GM06990 (cell line): ENCODE measurements around the gene SMARCD3.

ENCODE experiments used
- DNase-seq: peaks from one replicate; pipeline ENCODE4 v3.0.0-alpha.2; 2011; ENCODE audit not compliant: insufficient read length; ENCODE audit errors: extremely low read depth
- H3K27me3 ChIP-seq: replicated peaks from 2 replicates; pipeline ENCODE4 v1.6.0; 2011; ENCODE audit warnings: low read length; ENCODE audit not compliant: control insufficient read depth, insufficient read depth
- H3K36me3 ChIP-seq: 2 replicates; pipeline ENCODE4 v1.5.1; 2011; ENCODE audit warnings: low read length; ENCODE audit not compliant: control insufficient read depth, insufficient read depth
- H3K4me3 ChIP-seq: replicated peaks from 2 replicates; pipeline ENCODE4 v1.5.1; 2011; ENCODE audit warnings: low read depth, mild to moderate bottlenecking, control low read depth, low read length
- TF ChIP-seq, protein P1 (sequence below): IDR thresholded peaks from 2 replicates; pipeline ENCODE4 v1.5.1; 2011; ENCODE audit warnings: low read length, control low read depth, mild to moderate bottlenecking, inconsistent platforms; ENCODE audit not compliant: insufficient read depth, poor library complexity, severe bottlenecking

Gene SMARCD3

DNA sequence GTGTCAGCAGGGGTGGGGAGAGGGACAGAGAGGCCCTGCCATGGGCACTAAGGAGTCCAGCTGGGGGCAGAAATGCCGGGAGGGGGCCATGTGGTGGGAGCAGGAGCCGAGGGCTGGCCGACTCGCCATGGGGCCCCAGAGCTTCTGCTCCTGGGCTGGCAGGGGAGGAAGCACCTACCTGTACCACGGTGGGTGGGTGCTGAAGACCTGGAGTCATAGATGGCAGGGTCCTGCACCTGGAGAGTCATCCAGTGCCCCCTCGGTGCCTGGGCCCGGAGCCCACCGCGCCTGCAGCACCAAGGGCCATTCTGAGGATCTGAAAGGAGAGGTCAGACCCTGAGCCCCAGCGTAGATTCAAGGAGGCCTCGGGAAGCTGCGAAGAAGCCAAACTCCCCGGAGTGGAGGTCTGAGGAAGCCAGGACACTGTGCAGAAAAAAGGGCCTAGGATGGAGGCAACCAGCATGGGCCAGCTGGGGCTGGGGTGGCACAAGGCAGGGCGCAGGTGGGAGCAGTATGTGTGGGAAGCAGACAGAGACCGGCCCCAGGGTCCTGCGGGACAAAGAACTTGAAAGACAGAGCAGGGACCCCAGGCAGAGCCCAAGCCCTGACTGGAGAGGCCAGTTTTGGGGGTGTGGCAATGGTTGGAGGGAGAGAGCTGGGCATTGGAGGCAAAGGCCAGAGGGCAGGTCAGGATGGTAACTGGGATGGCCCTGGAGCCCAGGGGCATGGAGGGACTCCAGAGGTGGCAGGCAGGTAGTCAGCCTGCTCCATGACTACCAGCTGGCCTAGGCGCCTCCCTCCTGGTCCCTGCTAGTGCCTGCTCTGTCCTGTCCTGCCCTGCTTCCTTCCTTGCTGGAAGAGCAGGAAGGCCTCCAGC, 26.7 kb upstream of the SMARCD3 start:
- Histone ChIP-seq H3K27me3 (peaks cover 2% of the 10 kb centered on the region), H3K4me3 (no peak overlapping the region), H3K36me3 (no peaks in the 10 kb centered on the region)
- TF ChIP-seq, protein P1, sequence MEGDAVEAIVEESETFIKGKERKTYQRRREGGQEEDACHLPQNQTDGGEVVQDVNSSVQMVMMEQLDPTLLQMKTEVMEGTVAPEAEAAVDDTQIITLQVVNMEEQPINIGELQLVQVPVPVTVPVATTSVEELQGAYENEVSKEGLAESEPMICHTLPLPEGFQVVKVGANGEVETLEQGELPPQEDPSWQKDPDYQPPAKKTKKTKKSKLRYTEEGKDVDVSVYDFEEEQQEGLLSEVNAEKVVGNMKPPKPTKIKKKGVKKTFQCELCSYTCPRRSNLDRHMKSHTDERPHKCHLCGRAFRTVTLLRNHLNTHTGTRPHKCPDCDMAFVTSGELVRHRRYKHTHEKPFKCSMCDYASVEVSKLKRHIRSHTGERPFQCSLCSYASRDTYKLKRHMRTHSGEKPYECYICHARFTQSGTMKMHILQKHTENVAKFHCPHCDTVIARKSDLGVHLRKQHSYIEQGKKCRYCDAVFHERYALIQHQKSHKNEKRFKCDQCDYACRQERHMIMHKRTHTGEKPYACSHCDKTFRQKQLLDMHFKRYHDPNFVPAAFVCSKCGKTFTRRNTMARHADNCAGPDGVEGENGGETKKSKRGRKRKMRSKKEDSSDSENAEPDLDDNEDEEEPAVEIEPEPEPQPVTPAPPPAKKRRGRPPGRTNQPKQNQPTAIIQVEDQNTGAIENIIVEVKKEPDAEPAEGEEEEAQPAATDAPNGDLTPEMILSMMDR = no peak
- no peak for DNase-seq

DNA sequence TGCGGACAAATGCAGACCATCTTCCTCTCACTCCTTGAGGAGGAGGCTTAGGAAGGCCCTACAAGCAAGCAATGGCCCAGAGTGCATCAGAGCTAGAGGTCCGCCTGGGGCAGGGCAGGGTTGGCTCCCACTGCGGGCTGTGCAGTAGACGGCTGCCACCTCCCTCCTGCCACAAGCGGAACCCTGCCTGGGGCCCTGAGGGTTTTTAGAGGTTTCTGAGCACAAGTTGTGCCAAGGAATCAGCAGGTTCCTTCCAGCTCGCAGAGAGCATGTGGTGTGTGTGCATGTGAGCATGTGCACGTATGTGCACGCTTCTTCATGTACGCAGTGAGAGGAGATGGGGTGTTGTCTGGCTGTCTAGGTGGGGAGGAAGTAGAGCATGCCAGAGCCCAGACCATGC, 25.9 kb upstream of the SMARCD3 start:
- Histone ChIP-seq H3K4me3 (no peak overlapping the region), H3K36me3 (no peaks in the 10 kb centered on the region), H3K27me3 (peaks cover 2% of the 10 kb centered on the region)
- no peak for DNase-seq
- TF ChIP-seq, protein P1 = no peak

DNA sequence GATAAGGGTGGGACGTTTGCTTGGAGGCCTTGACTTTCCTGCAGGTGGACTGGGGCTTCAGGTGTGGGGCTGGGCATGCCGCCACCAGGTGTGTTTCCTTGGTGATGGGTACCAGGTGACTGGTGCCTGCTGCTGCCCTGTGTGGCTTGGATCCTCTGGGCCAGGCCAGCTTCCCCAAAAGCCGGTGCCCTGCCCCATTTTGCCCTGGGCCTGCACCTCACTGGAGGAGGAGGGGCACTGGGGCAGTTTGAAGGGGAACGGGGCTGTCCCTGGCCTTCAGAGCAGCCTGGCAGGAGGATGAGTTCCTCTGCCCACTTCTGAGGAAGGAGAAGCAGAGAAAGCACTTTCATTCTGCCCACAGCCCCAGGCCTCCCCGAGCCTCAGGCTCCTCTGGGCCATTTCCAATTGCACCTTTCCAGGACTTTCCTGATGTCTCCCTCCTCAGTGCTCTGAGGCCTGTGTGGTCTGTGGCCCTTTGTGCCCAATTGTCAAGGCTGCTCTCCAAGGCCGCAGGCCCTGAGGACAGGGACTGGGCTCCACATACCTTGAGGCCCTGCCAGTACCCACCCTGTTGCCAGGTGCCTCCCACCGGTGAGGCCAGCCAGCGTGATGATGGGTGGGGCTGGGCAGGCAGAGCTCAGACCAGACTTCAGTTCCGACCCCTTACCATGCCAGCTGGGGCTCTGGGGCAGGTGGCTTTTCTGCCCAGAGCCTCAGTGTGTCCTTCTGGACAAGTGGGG, 25.3 kb upstream of the SMARCD3 start:
- DNase-seq = no peak
- H3K4me3 ChIP-seq = no peak overlapping the region
- TF ChIP-seq, protein P1 = no peak
- peaks cover 3% of the 10 kb centered on the region for H3K27me3 ChIP-seq
- no peaks in the 10 kb centered on the region for H3K36me3 ChIP-seq

DNA sequence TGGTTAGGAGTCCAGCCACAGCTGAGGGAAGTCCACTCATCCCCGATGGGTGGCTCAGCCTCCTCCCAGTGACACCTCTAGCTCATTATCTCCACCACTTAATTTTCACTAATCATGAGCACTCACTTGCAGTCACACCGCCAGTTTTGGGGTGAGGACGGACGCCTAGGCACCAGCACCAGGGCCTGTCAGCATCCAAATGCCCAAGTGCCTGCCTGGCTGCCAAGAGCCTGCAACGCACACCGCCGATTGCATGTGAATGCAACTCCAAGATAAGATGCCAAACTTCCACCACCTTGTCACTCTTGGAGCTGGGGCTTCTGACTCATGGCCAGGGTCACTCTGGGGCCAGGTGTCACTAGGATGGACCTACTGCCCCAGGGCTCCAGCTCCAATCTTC, 24.4 kb upstream of the SMARCD3 start:
- no peak overlapping the region for H3K4me3 ChIP-seq
- H3K36me3 ChIP-seq = no peaks in the 10 kb centered on the region
- DNase-seq = no peak
- peaks cover 3% of the 10 kb centered on the region for H3K27me3 ChIP-seq
- TF ChIP-seq, protein P1 = no peak

DNA sequence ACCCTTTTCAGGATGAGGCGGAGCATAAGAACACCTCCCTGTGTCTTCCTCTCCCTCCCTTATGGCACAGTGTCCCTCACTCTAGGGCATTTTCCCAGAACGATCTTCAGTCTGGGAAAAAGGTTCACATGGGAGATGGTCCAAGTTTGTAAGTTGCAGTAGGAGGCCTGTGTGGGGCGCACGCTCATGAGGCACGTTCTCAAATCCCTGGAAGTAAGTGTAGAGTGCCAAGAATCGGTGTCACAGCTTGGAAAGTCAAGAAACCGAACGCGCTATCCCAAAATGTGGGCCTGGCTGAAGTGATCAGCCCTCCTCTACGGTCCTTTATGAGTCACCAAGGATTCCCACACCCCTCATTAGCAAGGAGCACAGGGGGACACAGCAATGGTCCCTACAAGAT, 23.9 kb upstream of the SMARCD3 start:
- H3K27me3 ChIP-seq = peaks cover 3% of the 10 kb centered on the region
- TF ChIP-seq, protein P1 = no peak

More for the DNA sequence above, 23.9 kb upstream of the SMARCD3 start:
- Histone ChIP-seq H3K36me3 (no peaks in the 10 kb centered on the region), H3K4me3 (no peak overlapping the region)
- DNase-seq = no peak
